HG02642 (cell line): ENCODE data around the gene F8.
"Not testable (repeated sequence)": the region's sequence is repeated elsewhere in the genome, so short reads cannot be mapped to it uniquely, and the experiment has no call there.

Experiments used
- ATAC-seq: cut with Tn5 transposase; IDR thresholded peaks from one replicate; pipeline ENCODE4 v1.9.1; 2021; ENCODE audit warnings: mild to moderate bottlenecking; ENCODE audit not compliant: unreplicated experiment, poor library complexity

The F8 gene

DNA sequence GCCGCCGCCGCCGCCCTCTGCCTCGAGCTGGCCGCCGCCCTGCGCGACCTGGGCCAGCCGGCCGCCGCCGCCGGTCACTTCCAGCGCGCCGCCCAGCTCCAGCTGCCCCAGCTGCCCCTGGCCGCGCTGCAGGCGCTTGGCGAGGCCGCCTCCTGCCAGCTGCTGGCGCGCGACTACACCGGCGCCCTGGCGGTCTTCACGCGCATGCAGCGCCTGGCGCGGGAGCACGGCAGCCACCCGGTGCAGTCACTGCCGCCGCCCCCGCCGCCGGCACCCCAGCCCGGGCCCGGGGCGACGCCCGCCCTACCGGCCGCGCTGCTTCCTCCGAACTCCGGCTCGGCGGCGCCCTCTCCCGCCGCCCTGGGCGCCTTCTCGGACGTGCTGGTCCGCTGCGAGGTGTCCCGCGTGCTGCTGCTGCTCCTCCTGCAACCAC is 135.7 kb downstream of the F8 start:
- ATAC-seq, result peak; percentile 48

DNA sequence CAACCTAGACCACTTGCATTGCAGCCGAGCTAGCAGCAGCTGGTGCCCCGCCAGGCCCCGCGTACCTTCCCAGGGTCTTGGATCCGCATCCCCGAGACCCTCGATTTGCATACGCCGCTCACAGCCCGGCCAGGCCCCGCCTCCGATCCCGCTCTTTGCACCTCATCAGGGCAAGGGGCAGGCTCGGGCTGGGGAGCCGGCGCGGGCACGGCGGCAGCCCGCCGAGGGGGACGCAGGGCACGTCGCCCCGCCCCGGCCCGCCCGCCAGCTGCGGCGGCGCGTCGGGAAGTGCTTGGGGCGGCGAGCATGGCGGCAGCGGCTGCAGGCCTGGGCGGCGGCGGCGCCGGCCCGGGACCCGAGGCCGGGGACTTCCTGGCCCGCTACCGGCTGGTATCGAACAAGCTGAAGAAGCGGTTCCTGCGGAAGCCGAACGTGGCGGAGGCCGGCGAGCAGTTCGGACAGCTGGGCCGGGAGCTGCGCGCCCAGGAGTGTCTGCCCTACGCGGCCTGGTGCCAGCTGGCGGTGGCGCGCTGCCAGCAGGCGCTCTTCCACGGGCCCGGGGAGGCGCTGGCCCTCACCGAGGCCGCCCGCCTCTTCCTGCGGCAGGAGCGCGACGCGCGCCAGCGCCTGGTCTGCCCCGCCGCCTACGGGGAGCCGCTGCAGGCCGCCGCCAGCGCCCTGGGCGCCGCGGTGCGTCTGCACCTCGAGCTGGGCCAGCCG is 136.3 kb downstream of the F8 start, which contains the start of gene F8A1:
F8A1 (plus strand) TSS at position 287 of the 720 bp plus-strand sequence; CDS start at position 307, 20 bp downstream.
- ATAC-seq, result peak; percentile 81

DNA sequence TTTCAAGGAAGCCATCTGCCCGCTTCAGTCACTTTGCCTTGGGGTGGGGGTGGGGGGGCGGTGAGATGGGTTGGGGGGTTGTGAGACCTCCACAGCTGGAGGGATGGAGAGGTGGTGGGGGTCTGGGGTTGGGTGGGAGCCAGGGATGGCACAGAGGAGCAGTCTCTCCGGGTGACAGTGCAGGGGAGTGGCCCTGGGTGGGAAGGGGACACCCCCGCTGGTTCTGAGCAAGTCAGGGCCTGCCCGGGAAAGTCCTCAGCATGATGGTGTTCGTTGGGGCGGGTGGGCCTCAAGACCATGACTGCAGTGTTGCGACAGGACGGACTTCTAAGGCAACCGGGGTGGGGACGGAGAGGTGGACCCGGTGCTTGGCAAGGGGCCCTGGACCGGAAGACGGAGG is 137.0 kb downstream of the F8 start:
- ATAC-seq, result not testable (repeated sequence)

DNA sequence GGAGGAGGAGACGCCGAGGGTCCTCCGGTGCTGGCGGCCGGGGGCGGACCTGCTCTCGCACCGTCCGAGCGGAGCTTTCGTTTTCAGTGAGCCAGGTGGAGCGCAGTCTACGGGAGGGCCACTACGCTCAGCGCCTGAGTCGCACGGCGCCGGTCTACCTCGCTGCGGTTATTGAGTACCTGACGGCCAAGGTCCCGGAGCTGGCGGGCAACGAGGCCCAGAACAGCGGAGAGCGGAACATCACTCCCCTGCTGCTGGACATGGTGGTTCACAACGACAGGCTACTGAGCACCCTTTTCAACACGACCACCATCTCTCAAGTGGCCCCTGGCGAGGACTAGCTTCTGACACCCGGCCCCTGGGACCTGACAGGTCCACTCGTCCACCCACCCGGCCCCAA is 137.5 kb downstream of the F8 start:
- ATAC-seq, result not testable (repeated sequence)

DNA sequence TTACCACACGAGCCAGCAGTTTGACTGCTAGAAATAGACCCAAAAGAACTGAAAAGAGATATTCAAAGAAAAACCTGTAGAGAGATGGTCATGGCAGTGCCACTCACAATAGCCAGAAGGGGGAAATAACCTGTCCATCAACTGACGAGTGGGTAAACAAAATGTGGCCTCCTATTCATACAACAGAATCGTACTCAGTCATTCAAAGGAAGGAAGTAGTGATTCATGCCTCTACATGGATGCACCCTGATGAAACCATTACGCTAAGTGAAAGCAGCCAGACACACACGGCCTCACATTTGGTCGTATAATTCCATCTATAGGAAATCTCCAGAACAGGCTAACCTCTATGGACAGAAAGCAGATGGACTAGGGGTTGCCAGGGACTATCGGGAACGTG is 138.5 kb downstream of the F8 start:
- ATAC-seq, result not testable (repeated sequence)

DNA sequence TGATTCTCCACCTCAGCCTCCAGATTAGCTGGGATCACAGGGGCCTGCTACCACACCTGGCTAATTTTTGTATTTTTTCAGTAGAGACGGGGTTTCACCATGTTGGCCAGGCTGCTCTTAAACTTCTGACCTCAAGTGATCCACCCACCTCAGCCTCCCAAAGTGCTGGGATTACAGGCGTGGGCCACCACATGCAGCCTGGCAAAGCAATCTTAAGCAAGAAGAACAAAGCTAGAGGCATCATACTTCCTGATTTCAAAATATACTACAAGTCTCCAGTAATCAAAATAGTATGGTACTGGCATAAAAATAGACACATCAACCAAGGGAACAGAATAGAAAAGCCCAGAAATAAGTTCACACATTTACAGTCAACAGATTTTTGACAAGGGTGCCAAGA is 149.2 kb downstream of the F8 start:
- ATAC-seq, result no peak

DNA sequence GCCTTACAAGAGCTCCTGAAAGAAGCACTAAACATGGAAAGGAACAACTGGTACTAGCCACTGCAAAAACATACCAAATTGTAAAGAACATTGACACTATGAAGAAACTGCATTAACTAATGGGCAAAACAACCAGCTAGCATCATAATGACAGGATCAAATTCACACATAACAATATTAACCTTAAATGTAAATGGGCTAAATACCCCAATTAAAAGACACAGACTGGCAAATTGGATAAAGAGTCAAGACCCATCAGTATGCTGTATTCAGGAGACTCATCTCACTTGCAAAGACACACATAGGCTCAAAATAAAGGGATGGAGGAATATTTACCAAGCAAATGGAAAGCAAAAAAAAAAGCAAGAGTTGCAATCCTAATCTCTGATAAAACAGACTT is 154.0 kb downstream of the F8 start:
- not testable (repeated sequence) for ATAC-seq

DNA sequence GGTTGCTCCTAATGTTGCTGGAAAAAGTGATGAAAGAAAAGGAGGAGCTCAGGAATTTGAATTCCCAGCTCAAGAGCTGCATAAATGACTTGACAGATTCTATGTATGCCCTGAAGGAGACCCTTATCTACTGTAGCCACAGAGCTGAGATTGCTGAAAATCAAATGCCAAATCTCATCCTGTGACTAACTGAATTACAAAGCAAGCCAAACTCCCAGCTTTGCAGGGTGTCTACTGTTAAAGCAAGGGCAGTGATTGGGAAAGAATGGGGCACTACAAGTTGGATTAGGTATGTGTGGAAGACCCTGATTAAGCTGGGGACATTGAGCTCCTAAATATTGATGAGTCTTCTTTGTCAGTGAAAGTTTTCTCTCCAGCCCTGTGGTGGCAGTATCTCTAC is 167.3 kb downstream of the F8 start:
- ATAC-seq, result no peak

DNA sequence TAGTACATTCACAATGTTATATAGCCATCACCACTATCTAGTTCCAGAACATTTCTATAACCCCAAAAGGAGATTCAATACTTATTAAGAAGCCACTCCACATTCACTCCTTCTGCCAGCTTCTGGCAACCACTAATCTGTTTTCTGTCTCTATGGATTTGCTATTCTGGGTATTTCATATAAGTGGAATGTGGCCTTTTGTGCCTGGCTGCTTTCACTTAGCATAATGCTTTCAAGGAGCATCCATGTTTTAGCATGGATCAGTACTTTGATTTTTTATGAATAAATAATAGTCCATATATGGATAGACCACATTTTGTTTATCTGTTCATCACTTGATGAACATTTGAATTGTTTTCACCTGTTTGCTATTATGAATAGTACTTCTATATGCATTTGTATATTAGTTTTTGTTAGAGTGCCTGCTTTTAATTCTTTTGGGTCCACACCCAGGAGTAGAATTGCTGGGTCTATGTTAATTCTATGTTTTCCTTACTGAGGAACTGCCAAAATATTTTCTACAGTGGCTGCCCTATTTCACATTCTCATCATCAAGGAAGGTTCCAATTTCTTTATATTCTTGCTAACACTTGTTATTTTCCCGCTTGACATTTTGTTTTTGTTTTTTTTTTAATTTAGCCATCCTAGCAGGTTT is 171.4 kb downstream of the F8 start:
- no peak for ATAC-seq

DNA sequence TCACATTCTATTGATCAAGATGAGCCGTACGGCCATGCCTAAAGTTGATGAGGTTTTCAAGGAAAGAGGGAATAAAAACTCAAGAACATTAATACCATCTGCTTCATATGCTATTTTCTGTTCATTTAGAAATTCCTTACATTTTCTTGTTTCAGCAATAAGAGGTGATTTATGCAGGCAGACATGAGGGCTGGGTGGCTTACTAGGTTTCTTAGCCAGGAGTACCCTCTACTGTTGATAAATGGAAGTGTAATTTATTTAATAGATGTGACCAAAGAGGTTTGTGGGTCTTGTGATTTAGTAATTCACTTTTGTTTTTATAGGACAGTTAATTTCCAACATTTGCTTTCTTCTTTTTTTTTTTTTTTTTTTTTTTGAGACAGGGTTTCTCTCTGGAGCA is 181.7 kb downstream of the F8 start:
- ATAC-seq, result no peak

DNA sequence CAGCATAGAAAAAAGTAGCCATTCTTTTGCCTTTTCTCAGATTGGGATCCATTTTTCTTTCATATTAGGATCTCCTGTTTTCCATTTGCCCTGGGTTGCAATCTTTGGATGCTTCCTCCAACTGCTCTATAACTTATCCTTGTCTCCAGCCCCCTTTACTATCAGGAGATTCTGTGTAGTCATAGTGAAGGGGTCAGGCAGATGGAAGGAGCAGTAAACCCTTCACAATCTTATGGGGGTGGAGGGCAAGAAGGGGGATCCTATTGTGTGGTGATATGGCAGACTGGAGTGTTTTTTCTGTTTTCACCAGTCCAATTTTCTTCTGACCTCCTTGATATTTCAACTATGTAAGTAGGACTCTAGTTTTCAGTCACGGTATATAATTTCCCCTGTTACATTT is 186.4 kb downstream of the F8 start:
- ATAC-seq, result no peak

DNA sequence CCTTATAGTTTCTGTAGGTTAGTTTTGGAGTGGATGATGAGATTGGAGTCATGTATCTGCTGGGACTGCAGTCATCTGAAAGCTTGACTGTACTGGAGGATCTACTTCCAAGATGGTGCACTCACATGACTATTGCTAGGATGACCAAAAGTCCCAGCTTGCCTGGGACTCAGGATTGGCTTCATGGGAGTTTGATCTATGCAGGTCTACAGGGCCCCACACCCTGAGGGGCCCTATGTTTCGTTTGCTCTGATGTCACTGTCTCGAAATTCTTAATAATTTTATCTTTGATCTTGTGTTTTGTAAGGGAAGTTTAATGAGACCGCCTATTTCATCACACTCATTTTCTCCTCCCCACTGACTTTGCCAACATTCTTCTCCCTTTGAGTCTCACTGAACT is 188.0 kb downstream of the F8 start, which contains the start of gene SMIM9:
SMIM9 (minus strand) TSS at position 101 of the 400 bp plus-strand sequence. CDS start 3,806 bp downstream, outside the sequence.
- ATAC-seq, result no peak

DNA sequence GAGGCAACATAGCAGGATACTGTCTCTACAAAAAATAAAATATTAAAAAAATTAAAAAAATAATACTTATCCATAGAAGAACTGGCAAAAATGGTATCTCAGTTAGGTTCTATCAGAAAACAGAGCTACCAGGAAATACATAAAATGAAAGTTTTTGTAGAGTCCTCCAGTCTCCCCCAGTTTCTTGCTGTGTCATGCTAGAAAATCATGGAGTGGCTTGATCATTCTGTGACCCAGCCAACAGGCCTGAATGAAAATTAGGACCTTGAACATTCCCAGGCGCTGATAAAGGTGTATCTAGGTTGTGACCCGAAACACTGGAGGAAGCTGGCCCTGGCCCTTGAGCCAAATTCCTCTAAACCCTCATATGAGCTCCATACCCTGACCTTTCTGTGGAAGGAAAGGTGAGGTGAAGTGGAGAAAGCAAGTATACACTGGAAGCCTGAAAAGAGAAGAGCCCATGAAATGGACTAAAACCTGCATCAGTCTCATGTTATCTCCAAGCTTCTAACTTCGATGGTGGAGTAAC is 188.7 kb downstream of the F8 start:
- no peak for ATAC-seq

DNA sequence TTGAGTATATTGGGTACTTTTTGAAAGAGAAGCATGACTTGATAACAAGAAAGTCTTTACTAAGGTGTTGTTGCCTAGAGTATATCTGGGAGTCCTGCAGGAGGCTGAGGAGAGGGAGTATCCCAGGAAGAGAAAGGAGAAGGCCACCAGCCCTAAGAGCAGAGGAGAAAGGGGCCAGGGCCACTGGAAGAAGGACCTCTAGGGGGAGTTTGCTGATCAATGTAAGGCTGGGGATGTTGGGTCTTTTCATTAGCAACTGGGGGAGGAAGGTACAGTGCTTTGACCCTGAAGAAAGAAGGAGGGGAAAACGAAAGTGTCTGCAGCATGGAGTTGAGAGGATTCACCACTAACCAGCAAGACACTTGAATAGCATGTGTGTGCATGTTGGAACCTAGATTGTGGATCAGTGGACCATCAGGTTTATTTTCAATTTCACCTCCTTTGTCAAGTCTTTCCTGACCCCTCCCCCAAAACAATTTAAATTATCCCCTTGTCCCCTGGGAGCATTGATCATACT is 192.5 kb downstream of the F8 start:
- no peak for ATAC-seq

DNA sequence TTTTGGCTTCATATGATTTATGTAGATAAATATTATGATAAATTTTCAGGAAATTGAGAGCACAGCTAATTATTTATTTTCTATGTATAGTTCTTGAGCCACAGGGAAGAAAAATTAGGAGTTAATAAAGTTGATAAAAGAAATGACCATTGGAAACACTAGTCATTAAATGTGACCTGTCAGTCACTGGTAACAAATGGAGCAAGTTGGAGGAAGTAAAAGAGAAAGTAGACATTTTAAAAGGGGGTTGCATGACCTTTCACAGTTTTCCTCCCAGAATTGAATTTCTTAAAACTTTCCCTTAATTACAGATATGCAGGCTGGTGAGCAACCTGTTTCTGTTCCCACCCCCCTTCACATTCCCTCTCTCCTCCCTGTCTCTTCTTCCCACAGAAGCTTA is 193.4 kb downstream of the F8 start:
- no peak for ATAC-seq

DNA sequence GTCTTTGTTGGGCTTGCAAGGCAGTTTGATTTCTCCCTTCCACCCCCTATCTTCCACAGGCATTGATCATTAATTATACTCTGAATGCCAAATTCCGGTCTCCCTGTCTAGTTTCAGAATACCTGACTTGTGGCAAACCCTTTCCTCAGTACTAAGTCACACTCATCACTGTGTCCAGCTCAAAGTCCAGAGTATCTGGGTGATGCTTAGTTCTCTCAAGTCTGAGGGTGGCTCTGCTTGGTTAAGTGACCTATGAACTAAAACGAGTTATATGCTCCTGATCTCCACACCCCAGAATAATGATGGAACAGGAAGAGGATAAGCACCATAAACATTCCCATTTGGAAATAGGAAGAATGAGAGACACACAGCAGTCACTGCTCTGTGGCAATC is 194.5 kb downstream of the F8 start:
- ATAC-seq, result no peak

DNA sequence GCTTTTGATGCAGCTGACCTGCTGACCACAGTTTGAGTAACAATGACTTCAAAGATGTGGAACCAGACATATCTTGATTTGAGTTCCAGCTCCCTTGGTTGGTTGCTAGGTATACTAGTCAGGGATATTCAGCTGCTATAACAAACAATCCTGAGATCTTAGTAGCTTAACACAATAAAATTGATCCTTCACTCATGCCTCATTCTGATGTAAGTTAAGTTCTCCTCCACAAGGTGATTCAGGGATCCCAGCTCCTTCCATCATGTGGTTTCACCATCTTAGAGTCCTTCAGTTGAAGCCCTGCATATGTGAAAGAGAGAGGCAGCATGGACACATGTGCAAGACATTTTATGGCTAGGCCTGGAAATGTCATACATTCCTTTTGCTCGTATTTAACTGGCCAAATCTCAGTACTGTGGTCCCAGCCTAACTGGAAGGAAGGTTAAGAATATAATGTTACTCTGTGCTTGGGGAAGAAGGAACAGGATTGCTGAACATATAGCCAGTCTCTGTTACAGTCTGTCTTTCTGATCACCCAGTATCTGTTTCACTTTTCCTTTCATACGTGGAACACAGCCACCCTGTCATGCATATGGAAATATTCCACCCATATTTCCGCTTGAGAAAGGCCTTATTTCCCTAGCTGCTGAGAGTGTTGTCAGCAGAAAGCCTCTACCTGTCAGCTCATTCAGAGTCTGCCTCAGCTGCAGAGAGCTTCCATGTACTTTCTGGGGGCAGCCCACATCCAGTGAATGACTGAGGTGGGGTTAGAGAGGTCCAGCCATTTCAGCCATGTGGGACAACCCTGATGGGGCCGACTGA is 195.1 kb downstream of the F8 start:
- ATAC-seq, result peak; percentile 95

DNA sequence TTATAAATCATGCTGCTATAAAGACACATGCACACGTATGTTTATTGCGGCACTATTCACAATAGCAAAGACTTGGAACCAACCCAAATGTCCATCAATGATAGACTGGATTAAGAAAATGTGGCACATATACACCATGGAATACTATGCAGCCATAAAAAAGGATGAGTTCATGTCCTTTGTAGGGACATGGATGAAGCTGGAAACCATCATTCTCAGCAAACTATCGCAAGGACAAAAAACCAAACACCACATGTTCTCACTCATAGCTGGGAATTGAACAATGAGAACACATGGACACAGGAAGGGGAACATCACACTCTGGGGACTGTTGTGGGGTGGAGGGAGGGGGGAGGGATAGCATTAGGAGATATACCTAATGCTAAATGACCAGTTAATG is 196.9 kb downstream of the F8 start:
- ATAC-seq, result not testable (repeated sequence)

DNA sequence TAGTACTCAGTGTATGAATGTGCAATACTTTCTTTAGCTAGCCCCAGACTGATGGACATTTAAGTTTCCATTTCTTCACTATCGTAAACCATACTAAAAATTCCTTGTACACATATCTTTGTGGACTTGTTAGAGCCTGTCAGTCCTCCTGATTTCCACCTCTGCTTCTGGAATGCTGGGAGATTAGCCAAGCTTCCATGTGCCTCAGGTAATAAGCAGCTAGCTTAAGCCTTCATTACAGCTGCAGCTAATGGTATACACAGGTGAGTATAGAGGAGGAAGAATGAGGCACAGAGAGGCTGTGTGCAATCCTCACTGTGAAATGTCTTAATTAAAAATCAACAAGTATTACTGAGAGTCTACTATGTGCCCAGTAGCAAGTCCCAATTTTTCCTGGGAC is 197.9 kb downstream of the F8 start:
- no peak for ATAC-seq

DNA sequence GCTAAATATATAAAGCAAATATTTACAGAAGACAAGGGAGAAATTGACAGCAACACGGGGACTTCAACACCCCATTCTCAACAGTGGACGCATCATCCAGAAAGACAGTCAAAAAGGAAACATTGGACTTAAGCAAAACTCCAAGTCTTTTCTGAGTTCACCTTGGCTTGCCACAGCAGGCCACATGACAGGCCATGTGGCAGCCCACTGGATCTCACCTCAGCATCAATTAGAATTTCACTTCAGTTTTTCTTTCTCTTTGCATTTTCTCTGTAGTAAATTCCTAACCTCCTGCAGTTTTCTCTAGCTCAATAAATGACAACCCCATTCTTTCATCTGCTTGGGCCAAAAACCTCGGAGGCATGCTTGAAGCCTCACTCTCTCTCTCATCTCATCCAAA is 200.5 kb downstream of the F8 start:
- no peak for ATAC-seq

DNA sequence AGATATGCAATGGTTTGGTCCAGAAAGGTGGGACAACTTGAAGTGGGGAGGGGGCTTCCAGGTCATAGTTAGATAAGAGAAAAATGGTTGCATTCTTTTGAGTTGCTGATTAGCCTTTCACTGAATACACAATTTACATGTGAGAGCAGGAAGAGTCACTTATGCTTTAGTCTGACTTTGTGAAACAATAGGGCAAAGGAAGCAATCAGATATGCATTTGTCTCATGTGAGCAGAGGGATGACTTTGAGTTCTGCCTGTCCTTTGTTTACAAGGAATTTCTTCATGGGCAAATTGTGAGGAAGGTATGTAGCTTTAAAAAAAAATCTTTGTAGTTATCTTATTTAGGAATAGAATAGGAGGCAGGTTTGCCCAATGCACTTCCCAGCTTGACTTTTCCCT is 201.0 kb downstream of the F8 start:
- ATAC-seq, result no peak
